ENCODE results near the gene CRB1.

DNA sequence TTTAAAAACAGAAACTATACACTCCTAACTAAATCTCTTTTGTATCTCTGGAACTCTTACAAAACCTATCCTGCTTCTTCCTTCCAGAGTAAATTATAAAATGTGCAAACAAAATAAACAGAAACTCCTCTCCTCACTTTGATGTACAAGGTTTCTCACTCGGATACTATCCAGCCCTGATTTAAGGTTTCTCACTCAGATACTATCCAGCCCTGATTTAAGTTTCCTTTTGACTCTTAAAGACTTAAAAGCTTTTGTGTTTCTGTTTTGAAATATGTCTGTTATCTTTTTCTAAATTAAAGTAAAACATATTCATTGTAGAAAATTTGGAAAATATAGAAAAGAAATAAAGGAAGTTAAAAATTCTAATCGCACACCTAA is 132.5 kb downstream of the CRB1 start:
- TF ChIP-seq, protein P1, sequence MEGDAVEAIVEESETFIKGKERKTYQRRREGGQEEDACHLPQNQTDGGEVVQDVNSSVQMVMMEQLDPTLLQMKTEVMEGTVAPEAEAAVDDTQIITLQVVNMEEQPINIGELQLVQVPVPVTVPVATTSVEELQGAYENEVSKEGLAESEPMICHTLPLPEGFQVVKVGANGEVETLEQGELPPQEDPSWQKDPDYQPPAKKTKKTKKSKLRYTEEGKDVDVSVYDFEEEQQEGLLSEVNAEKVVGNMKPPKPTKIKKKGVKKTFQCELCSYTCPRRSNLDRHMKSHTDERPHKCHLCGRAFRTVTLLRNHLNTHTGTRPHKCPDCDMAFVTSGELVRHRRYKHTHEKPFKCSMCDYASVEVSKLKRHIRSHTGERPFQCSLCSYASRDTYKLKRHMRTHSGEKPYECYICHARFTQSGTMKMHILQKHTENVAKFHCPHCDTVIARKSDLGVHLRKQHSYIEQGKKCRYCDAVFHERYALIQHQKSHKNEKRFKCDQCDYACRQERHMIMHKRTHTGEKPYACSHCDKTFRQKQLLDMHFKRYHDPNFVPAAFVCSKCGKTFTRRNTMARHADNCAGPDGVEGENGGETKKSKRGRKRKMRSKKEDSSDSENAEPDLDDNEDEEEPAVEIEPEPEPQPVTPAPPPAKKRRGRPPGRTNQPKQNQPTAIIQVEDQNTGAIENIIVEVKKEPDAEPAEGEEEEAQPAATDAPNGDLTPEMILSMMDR (IDR thresholded peaks at IDR 0.05; ENCODE audit: insufficient read depth, low read depth, low read length): no peak
- no peak for TF ChIP-seq EZH2 (IDR thresholded peaks at IDR 0.05; ENCODE audit: insufficient read depth, low read length)

Measured in astrocyte (in vitro differentiated cells and primary cell).